Fibroblast of the aortic adventitia (primary cell): ENCODE data around the gene FABP2. TPM values are rescaled to one million over a fixed set of nuclear protein-coding genes. Genes with fewer than 3 reads are reported as not detected.
"Not testable (repeated sequence)": the region's sequence is repeated elsewhere in the genome, so short reads cannot be mapped to it uniquely, and the experiment has no call there.

Experiments
- DNase-seq: peaks from one replicate; pipeline ENCODE4 v3.0.0-alpha.2; 2010; ENCODE audit warnings: low read depth
- H3K4me3 ChIP-seq: 2 replicates; pipeline ENCODE4 v1.5.1; 2011; ENCODE audit warnings: low read depth, mild to moderate bottlenecking, control low read depth, low read length, moderate library complexity
- total RNA-seq: library from RNA; depleted of rRNA; stranded (reverse); fragments of >200 nt; gene quantifications from 2 replicates; pipeline ENCODE4 v1.2.3, GENCODE V29; 2012; ENCODE audit warnings: low replicate concordance
- TF ChIP-seq, protein P1 (sequence below): IDR thresholded peaks from 2 replicates; pipeline ENCODE4 v1.5.1; 2011; ENCODE audit warnings: mild to moderate bottlenecking, low read length, control low read depth, inconsistent platforms; ENCODE audit not compliant: insufficient read depth

Gene FABP2
- total RNA-seq, result not detected in 2 replicates

- no peak within 1 kb of the TSS for H3K4me3 ChIP-seq
- DNase-seq, result no peak
- TF ChIP-seq, protein P1, sequence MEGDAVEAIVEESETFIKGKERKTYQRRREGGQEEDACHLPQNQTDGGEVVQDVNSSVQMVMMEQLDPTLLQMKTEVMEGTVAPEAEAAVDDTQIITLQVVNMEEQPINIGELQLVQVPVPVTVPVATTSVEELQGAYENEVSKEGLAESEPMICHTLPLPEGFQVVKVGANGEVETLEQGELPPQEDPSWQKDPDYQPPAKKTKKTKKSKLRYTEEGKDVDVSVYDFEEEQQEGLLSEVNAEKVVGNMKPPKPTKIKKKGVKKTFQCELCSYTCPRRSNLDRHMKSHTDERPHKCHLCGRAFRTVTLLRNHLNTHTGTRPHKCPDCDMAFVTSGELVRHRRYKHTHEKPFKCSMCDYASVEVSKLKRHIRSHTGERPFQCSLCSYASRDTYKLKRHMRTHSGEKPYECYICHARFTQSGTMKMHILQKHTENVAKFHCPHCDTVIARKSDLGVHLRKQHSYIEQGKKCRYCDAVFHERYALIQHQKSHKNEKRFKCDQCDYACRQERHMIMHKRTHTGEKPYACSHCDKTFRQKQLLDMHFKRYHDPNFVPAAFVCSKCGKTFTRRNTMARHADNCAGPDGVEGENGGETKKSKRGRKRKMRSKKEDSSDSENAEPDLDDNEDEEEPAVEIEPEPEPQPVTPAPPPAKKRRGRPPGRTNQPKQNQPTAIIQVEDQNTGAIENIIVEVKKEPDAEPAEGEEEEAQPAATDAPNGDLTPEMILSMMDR, result no peak
These were observed at the start of gene FABP2 for GRCh38 chr4:119321921-119322687. Gene FABP2, minus strand, starts transcription at chr4:119322138. Its CDS starts 36 bp downstream, at chr4:119322102.

GRCh38 chr4:119370951-119371683 is 49.2 kb upstream of the FABP2 start:
- H3K4me3 ChIP-seq, DNase-seq: not testable (repeated sequence)

DNA sequence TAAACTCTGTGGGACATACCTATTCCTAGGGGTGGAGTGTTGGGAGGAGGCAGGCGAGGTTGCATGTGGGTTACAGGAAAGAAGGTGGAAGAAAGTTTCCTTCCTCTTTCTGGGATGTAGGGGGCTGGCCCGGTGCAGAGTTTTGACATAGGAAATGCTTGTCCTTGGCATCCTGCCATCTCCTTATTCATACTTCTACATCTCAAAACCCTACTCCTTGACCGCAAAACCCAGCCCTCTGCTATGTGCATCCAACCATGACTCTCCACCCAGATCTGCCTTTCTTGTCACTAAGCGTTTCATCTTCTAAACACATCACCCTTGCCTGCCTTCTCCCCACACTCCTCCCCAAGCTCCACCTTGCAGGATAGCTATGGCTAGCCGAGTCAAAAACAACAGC is 48.5 kb upstream of the FABP2 start:
- DNase-seq, result peak; percentile 21

DNA sequence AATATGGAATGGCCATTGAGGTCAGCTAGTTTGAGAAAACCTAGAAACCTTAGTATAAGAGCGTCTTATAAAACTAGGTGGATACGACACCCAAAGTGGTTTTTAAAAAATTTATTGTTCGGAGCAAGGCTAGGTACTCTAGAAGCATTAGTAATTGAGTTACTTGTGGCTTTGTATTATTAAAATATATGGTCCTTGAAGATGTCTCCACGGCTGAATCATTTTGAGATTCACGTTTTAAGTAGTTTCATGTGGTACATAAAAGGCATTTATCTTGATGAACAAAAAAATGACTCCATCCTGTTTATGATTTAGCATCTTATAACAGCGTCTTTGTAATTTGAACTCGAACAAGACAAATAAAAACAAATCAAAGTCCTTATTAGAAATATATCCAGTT is 44.9 kb upstream of the FABP2 start:
- not testable (repeated sequence) for H3K4me3 ChIP-seq

More for the DNA sequence above, 48.5 kb upstream of the FABP2 start:
- H3K4me3 ChIP-seq, result not testable (repeated sequence)

GRCh38 chr4:119364203-119364602 is 42.3 kb upstream of the FABP2 start:
- H3K4me3 ChIP-seq, DNase-seq: not testable (repeated sequence)

More for the DNA sequence above, 44.9 kb upstream of the FABP2 start:
- not testable (repeated sequence) for DNase-seq

DNA sequence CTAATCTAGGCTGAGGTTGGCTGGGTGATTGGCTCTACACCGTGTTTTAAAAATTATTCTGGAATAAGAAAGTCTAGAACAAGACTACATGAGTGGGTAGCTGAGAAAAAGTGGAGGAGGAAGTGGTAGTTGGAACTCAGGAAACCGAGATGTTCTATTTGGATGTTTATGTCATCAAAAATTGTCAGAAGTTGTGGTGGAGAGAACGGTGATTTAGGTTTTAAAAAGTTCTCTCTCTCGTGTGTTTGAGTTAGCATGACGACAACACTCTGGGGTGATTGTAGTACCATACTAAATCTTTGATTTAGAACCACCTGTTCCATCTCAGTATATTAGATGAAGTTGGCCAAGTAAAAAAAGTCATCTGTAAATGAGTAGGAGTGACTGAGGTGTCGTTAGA is 41.4 kb upstream of the FABP2 start:
- H3K4me3 ChIP-seq, DNase-seq: not testable (repeated sequence)

DNA sequence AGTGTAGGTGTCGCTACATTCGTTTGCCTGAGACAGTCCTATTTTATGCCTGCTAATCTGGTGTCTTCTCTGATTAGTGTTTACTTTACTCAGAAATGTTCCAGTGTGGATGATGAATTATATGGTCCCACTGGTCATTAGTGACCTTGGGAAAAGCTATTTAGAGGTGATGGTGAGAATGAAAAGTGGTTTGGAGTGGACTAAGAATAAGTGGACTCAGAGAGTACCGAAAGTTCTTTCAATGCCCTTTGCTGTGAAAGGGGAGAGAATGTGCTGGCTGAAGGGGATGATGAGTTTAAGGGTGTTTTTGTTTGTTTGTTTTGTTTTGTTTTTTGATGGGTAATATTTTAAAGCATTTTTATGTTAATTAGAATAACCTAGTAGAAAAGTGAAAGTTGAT is 40.5 kb upstream of the FABP2 start:
- not testable (repeated sequence) for DNase-seq, H3K4me3 ChIP-seq

- H3K4me3 ChIP-seq, result not testable (repeated sequence)
These were observed 37.9 kb upstream of the FABP2 start for GRCh38 chr4:119359873-119360272.

GRCh38 chr4:119356796-119357195 is 34.9 kb upstream of the FABP2 start:
- not testable (repeated sequence) for H3K4me3 ChIP-seq, DNase-seq

More at GRCh38 chr4:119359873-119360272, 37.9 kb upstream of the FABP2 start:
- not testable (repeated sequence) for DNase-seq

DNA sequence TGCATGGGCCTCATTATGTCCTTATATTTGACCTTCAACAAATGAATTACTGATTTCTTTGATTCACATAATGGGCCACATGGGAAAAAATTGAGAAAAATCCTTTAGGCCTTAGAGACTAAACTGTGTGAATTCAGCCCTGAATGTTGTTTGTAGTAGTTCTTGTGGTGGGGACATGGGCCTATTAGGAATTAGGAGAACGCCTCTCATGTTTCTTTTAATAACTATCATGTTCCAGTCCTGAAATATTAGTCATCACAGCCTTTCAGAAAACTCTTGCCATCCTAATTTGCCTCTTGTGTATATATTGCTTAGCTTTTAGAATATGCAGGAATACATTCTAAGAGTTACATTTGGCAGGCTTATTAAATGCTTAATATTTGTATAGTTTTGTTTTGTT is 34.1 kb upstream of the FABP2 start:
- not testable (repeated sequence) for H3K4me3 ChIP-seq, DNase-seq

DNA sequence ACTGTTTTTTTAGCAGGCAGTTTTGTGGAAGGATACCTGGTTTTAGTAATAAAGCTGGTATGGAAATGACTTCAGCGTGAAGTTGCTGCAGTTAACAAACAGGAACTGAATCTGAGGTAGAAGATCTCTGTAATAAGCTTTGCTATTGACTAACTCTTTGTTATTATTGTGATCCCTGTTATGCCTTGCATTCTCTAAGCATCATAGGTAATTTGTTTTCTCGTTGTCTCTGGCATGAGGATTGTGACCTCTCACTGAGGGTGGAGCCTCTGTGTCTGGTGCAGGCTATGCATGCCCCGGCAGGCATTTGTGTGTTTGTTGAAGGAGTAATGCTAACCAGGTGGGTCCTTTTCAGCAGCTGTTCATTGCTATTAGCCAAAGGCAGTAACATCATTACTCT is 31.4 kb upstream of the FABP2 start:
- not testable (repeated sequence) for H3K4me3 ChIP-seq, DNase-seq

DNA sequence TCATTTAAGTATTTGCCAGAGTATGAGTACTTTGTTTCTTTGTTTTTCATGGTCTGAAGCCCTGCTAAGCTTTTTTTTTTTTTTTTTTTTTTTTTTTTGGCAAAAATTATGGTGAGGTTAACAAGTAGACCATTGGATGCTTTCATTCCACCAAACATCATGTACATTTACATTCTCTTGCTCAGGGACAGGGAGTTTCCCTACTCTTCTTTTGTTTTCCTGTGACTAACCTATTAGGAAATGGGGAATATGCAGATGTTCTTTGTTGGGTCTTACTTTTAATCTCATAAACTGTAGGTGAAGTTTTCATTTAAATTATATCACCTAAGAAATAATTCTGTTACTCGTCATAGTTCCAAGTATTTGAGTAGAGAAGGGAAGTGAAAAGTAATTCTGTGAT is 26.2 kb upstream of the FABP2 start:
- not testable (repeated sequence) for DNase-seq, H3K4me3 ChIP-seq

GRCh38 chr4:119343293-119343692 is 21.4 kb upstream of the FABP2 start:
- not testable (repeated sequence) for H3K4me3 ChIP-seq, DNase-seq

DNA sequence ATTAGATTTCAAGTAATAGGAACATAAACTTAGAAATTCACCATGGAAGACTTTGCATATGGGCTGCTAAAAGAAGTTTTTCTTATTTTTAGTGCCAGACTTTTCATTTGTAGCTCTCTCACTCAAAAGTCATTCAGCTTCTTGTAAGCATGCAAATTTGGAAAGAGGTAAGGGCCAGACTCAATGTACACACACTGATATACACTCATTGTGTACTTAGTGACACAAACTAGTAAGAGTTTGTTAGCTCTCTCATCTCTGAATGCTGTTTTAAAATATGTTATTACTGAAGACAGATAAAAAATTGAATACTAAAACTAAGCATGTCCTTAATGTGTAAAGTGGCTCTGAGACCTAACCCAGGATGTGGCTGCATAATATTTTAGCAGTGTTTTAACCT is 18.0 kb upstream of the FABP2 start:
- DNase-seq, H3K4me3 ChIP-seq: not testable (repeated sequence)
